Adipocyte (in vitro differentiated cells): Measurements from ENCODE around the gene CKM.

Source experiments
- DNase-seq: peaks from one replicate; pipeline ENCODE4 v3.0.0-alpha.2; 2015; ENCODE audit warnings: low read depth
- H3K27me3 ChIP-seq: replicated peaks from 2 replicates; pipeline ENCODE4 v1.7.0; 2013; ENCODE audit warnings: mild to moderate bottlenecking, low read length, moderate library complexity; ENCODE audit not compliant: control insufficient read depth, insufficient read depth
- H3K36me3 ChIP-seq: 2 replicates; pipeline ENCODE4 v1.7.0; 2013; ENCODE audit warnings: low read length, mild to moderate bottlenecking, moderate library complexity; ENCODE audit not compliant: control insufficient read depth, insufficient read depth, severe bottlenecking
- H3K4me1 ChIP-seq: 2 replicates; pipeline ENCODE4 v1.7.0; 2013; ENCODE audit warnings: mild to moderate bottlenecking, low read length, moderate library complexity; ENCODE audit not compliant: control insufficient read depth, insufficient read depth
- H3K4me3 ChIP-seq: 2 replicates; pipeline ENCODE4 v1.7.0; 2013; ENCODE audit warnings: mild to moderate bottlenecking, low read length, moderate library complexity
- H3K9ac ChIP-seq: 2 replicates; pipeline ENCODE4 v1.7.0; 2013; ENCODE audit warnings: mild to moderate bottlenecking, low read length, moderate library complexity
- H3K9me3 ChIP-seq: 2 replicates; pipeline ENCODE4 v1.7.0; 2013; ENCODE audit warnings: mild to moderate bottlenecking, low read length, moderate library complexity; ENCODE audit not compliant: control insufficient read depth

Gene CKM

GRCh38 chr19:45299719-45300118, 23.0 kb downstream of the CKM start:
- no peaks in the 10 kb centered on the region for H3K27me3 ChIP-seq
- H3K36me3 ChIP-seq, result peaks cover 40% of the 10 kb centered on the region
- DNase-seq, result no peak
- no peaks in the 10 kb centered on the region for H3K9me3 ChIP-seq
- no peak overlapping the region for H3K9ac ChIP-seq
- H3K4me1 ChIP-seq, result peaks cover 2% of the 10 kb centered on the region
- H3K4me3 ChIP-seq, result no peak overlapping the region

- peaks cover 12% of the 10 kb centered on the region for H3K4me1 ChIP-seq
- peaks cover 48% of the 10 kb centered on the region for H3K36me3 ChIP-seq
- no peaks in the 10 kb centered on the region for H3K9me3 ChIP-seq
- H3K27me3 ChIP-seq, result no peaks in the 10 kb centered on the region
- no peak overlapping the region for H3K9ac ChIP-seq
- no peak for DNase-seq
- H3K4me3 ChIP-seq, result no peak overlapping the region
Observed at GRCh38 chr19:45298264-45298663, 24.4 kb downstream of the CKM start.

- DNase-seq, result no peak
- H3K36me3 ChIP-seq, result peaks cover 49% of the 10 kb centered on the region
- peaks cover 12% of the 10 kb centered on the region for H3K4me1 ChIP-seq
- H3K27me3 ChIP-seq, result no peaks in the 10 kb centered on the region
- H3K9ac ChIP-seq, result no peak overlapping the region
- no peak overlapping the region for H3K4me3 ChIP-seq
- no peaks in the 10 kb centered on the region for H3K9me3 ChIP-seq
Observed at GRCh38 chr19:45297674-45298073, 25.0 kb downstream of the CKM start.

GRCh38 chr19:45296355-45296754, 26.3 kb downstream of the CKM start:
- Histone ChIP-seq H3K27me3 (no peaks in the 10 kb centered on the region), H3K4me3 (no peak overlapping the region), H3K9ac (no peak overlapping the region), H3K4me1 (peaks cover 12% of the 10 kb centered on the region), H3K9me3 (no peaks in the 10 kb centered on the region), H3K36me3 (peaks cover 53% of the 10 kb centered on the region)
- DNase-seq, result no peak

GRCh38 chr19:45295873-45296272, 26.8 kb downstream of the CKM start:
- no peaks in the 10 kb centered on the region for H3K9me3 ChIP-seq
- H3K9ac ChIP-seq, result no peak overlapping the region
- DNase-seq, result no peak
- peaks cover 12% of the 10 kb centered on the region for H3K4me1 ChIP-seq
- no peaks in the 10 kb centered on the region for H3K27me3 ChIP-seq
- H3K36me3 ChIP-seq, result peaks cover 56% of the 10 kb centered on the region
- no peak overlapping the region for H3K4me3 ChIP-seq

GRCh38 chr19:45294291-45295029, 28.2 kb downstream of the CKM start:
- peaks cover 12% of the 10 kb centered on the region for H3K4me1 ChIP-seq
- no peak overlapping the region for H3K9ac ChIP-seq
- peaks cover 54% of the 10 kb centered on the region for H3K36me3 ChIP-seq
- DNase-seq, result no peak
- no peak overlapping the region for H3K4me3 ChIP-seq
- H3K27me3 ChIP-seq, result no peaks in the 10 kb centered on the region
- H3K9me3 ChIP-seq, result no peaks in the 10 kb centered on the region

- H3K4me3 ChIP-seq, result no peak overlapping the region
Observed at GRCh38 chr19:45293682-45294081, 29.0 kb downstream of the CKM start.

GRCh38 chr19:45291834-45292233, 30.8 kb downstream of the CKM start:
- Histone ChIP-seq H3K27me3 (no peaks in the 10 kb centered on the region), H3K36me3 (peaks cover 55% of the 10 kb centered on the region), H3K9me3 (no peaks in the 10 kb centered on the region), H3K4me3 (no peak overlapping the region), H3K4me1 (peaks cover 12% of the 10 kb centered on the region), H3K9ac (no peak overlapping the region)
- no peak for DNase-seq

More at GRCh38 chr19:45293682-45294081, 29.0 kb downstream of the CKM start:
- H3K27me3 ChIP-seq, result no peaks in the 10 kb centered on the region
- no peaks in the 10 kb centered on the region for H3K9me3 ChIP-seq
- H3K9ac ChIP-seq, result no peak overlapping the region
- H3K36me3 ChIP-seq, result peaks cover 53% of the 10 kb centered on the region
- DNase-seq, result no peak
- peaks cover 12% of the 10 kb centered on the region for H3K4me1 ChIP-seq

- Histone ChIP-seq H3K9me3 (no peaks in the 10 kb centered on the region), H3K4me3 (no peak overlapping the region), H3K4me1 (peaks cover 12% of the 10 kb centered on the region), H3K9ac (no peak overlapping the region), H3K27me3 (no peaks in the 10 kb centered on the region), H3K36me3 (peaks cover 48% of the 10 kb centered on the region)
- no peak for DNase-seq
Observed at GRCh38 chr19:45290381-45290931, 32.2 kb downstream of the CKM start.

- DNase-seq, result no peak
- Histone ChIP-seq H3K36me3 (peaks cover 52% of the 10 kb centered on the region), H3K4me3 (no peak overlapping the region), H3K9me3 (no peaks in the 10 kb centered on the region), H3K27me3 (no peaks in the 10 kb centered on the region), H3K4me1 (no peaks in the 10 kb centered on the region), H3K9ac (no peak overlapping the region)
Observed at GRCh38 chr19:45283443-45284033, 39.1 kb downstream of the CKM start.

GRCh38 chr19:45280471-45280961, 42.2 kb downstream of the CKM start:
- Histone ChIP-seq H3K4me3 (no peak overlapping the region), H3K36me3 (peaks cover 52% of the 10 kb centered on the region), H3K9ac (no peak overlapping the region), H3K4me1 (no peaks in the 10 kb centered on the region), H3K27me3 (no peaks in the 10 kb centered on the region), H3K9me3 (no peaks in the 10 kb centered on the region)
- no peak for DNase-seq
